Fibroblast of skin of right biceps (primary cell): ENCODE results near the gene TMEM129.
A peak's percentile ranks its signal among the peaks of the same experiment; 100 is the strongest.

Source experiments
- DNase-seq: peaks from one replicate; pipeline ENCODE4 v3.0.0-alpha.2; 2013

Gene TMEM129

DNA sequence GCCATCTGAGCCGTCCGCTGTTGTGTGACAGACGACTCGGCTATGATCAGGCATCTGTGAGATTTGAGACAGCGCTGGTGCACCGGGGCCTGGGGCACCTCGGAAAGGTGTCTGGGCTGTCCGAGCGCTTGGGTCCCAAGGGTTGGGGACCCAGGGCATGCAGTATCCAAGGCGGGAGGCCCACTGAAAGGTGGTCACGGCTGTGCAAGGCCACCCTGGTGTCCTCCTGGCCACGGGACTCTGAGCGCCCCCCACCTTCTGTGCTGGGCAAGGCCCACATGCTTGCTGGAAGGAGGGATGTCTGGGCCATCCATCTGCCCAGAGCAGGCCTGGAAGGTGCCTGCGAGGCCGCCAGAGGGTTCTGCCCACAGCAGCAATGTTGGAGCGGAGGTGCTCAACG lies 20.1 kb upstream of the TMEM129 start:
- DNase-seq, result no peak

DNA sequence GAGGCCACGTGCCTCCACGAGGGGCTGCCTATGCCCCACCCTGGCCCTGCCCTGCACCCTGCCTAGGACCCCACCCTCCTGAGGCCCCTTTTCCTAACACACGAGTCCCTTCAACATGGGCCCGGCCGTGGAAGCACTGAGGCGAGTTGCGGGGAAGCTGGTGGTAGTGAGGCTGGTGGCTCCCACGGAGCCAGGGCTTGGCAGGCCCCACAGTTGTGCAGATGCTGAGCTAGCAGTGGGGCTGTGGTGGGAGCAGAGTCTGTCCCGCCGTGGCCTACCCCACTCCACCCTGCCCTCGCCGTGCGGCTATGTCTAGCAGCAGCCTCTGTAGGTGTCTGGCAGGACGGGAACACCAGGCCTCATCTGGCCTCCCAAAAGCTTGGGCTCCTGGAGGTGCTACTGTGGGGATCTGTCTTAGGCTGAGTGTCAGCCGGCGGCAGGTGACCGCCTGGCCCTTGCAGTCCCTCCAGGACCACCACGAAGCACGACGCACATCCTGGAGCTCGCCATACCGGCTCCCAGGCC lies 19.0 kb upstream of the TMEM129 start:
- DNase-seq, result no peak

DNA sequence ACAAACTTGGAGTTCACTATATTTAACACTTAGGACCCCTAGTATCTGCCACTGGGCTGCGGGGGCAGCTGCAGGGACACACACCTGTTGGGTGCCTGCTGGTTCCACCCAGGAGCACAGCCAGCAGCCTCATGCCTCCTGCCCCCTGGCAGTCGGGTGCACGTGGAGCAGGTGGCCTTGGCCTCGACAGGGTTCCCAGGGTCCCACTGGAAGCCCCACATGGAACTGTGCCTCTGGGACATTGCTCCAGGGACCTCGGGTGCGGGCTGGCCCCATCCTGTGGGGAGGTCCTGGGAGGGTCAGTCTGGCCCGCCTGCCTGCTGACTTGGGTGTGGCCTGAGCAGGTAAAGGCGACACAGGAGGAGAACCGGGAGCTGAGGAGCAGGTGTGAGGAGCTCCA lies 18.2 kb upstream of the TMEM129 start:
- no peak for DNase-seq

DNA sequence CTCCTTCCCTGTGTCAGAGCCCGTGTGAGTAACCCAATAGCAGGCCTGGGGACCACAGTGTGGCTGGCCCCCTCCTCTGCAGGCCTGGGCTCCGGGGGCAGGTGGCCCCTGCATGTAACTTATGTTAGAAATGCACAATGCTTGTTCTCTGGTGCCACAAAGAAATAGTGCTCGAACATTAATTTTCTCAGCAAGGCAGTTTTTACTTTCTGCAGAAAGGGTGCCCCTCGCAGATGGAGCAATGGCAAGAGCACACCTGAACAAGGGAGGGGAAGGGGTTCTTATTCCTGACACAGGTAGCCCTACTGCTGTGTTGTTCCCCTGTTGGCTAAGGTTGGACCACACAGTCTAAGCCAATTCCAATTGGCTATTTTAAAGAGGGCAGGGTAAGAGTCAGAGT lies 17.3 kb upstream of the TMEM129 start:
- no peak for DNase-seq

DNA sequence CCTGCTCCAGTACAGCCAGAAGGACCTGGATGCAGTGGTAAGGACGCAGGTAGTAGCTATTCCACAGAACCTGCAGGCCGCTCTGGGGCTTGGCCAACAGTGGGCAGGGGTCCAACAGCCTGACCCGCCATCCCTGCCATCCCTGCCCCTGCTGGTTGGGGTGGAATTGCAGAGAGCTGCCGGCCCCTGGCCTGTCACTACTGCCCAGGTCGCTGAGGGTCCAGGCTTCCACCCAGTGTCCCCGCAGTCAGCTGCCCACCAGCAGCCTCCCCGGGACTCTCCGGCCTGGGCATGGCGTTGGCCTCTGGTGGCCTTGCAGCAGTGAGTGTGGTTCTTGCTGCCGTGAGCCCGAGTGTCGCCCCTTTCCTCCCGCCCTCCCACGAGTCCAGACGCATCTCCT lies 16.5 kb upstream of the TMEM129 start:
- DNase-seq, result no peak

DNA sequence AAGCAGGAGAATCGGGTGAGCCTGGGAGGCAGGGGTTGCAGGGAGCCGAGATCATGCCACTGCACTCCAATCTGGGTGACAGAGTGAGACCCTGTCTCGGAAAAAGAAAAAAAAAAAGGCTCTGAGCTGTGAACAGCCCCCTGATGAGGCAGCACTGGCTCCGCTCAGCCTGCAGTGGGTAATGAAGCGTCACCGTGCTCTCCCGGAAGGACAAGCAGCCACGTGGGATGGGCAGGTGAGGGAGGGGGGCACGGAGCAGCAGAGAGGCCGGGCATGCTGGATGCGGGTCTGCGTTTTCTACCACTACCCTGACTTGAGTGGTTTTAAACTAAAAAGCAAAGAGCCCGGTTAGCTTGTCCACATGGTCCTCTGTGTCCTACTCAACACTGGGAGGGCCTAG lies 15.7 kb upstream of the TMEM129 start:
- DNase-seq, result no peak

DNA sequence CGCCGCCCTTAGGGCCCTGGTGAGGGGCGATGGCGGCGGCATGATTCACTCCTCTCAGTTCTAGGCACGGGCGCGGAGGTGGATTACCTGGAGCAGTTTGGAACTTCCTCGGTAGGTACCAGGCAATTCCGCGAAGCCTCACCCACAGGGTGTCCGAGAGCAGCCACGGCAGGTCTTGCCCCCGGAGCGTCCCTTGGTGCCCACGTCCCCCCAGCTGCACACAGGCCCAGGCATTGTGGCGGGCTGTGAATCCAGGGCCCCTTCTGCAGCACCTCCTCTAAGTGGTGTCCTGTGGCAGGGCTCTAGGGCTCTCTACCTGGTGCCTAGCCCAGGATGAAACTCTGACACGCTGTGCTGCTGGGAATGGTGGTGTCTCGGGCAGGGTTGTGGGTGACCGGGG lies 14.1 kb upstream of the TMEM129 start:
- no peak for DNase-seq

DNA sequence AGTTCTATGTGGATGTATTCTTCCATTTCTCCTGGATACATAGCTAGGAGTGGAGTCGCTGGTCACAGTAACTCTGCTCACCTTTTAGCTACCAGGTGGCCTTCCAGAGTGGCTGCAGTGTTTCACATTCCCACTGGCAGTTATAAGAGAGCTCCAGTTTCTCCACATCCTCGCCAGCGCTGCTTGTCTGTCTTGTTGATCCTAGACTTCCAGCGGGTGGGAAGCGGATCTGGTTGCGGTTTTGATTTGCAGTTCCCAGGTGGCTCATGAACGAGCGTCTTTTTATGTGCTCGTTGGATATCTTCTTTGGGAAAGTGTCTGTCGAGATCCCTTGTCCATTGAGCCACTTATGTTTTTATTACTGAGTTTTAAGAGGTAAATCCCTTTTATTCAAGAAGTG lies 11.8 kb upstream of the TMEM129 start:
- no peak for DNase-seq

DNA sequence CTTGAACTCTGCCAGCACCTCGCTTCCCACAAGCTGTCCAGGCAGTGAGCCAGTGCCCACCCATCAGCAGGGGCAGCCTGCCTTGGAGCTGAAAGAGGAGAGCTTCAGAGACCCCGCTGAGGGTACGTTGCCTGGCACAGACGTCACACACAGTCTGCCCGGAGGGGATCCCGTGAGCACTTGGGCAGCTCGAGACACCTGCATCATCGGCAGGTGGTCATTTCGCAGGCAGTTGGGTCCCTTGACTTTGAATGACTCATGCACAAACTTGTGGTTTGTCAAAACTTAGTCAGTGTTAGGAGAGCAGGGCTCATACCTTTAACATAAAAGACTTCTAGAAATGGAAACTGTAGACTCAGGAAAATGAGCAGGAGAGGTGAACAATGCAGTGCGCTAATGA lies 10.1 kb upstream of the TMEM129 start:
- no peak for DNase-seq

DNA sequence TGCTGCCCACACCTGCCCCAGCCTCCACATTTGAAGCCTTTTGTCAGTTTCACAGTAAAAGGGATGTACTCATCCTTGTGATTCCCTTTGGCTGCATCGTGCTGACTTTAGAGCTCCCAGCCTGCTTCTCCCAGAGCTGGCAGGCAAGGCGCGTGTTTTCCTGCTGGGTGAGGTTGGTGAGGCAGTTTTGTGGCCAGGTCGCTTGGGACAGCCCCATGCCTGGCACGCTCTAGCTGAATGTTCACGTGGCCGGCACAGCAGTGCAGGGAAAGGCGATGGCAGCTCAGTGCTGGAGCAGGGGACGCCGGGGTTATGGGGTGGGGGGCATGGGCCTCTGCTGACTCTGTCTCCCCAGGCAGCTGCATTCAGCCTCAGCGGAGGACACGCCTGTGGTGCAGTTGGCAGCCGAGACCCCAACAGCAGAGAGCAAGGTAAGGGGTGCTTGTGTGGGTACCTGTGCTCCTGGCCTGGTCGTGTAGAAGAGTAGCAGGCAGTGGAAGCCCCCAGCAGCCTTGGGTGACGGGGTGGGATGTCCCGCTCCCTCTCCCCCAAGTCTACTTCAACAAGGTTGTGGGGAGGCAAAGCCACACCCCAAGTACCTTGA lies 9.5 kb upstream of the TMEM129 start:
- DNase-seq, result no peak

DNA sequence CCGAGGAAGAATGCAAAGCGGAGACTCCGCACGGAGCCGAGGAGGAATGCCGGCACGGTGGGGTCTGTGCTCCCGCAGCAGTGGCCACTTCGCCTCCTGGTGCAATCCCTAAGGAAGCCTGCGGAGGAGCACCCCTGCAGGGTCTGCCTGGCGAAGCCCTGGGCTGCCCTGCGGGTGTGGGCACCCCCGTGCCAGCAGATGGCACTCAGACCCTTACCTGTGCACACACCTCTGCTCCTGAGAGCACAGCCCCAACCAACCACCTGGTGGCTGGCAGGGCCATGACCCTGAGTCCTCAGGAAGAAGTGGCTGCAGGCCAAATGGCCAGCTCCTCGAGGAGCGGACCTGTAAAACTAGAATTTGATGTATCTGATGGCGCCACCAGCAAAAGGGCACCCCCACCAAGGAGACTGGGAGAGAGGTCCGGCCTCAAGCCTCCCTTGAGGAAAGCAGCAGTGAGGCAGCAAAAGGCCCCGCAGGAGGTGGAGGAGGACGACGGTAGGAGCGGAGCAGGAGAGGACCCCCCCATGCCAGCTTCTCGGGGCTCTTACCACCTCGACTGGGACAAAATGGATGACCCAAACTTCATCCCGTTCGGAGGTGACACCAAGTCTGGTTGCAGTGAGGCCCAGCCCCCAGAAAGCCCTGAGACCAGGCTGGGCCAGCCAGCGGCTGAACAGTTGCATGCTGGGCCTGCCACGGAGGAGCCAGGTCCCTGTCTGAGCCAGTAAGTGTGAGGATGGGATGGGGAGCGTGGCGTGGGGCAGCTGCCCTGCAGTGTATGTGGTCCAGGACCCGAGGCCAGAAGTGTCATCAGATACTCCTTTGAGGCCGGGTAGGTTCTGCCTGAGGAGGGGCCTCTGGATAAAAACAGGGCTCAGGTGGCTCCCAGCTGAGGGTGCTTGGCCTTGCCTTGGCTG lies 7.2 kb upstream of the TMEM129 start:
- no peak for DNase-seq

DNA sequence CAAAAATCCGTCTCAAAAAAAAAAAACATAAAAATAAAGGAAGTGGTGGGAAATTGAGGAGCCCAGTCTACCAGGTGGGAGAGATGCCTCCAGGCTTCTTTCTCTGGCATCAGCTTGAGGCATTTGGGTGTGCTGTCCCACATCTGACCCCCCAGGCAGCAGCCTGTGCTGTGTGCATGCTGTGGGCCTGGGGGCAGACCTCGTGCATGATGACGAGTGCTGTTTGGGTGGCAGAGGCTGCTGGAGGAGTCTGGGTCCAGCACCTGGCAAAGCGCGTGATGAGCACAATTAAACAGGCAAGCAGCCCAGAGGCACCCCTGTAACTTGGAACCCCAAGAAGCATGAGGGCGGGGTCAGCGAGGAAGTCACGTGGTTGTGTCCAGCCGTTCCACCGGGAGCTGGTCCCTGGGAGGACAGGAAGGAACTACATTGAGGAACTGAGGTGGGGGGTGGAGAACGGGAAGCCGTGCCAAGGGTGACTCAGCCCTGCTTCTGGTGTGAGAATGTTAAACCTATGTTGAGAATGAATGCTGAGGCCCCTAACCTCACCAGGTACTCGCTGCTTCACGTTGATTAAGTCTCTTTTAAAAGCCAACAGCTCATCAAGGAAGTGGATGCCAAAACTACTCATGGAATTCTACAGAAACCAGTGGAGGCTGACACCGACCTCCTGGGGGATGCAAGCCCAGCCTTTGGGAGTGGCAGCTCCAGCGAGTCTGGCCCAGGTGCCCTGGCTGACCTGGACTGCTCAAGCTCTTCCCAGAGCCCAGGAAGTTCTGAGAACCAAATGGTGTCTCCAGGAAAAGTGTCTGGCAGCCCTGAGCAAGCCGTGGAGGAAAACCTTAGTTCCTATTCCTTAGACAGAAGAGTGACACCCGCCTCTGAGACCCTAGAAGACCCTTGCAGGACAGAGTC lies 6.3 kb upstream of the TMEM129 start:
- DNase-seq, result peak; percentile 78

DNA sequence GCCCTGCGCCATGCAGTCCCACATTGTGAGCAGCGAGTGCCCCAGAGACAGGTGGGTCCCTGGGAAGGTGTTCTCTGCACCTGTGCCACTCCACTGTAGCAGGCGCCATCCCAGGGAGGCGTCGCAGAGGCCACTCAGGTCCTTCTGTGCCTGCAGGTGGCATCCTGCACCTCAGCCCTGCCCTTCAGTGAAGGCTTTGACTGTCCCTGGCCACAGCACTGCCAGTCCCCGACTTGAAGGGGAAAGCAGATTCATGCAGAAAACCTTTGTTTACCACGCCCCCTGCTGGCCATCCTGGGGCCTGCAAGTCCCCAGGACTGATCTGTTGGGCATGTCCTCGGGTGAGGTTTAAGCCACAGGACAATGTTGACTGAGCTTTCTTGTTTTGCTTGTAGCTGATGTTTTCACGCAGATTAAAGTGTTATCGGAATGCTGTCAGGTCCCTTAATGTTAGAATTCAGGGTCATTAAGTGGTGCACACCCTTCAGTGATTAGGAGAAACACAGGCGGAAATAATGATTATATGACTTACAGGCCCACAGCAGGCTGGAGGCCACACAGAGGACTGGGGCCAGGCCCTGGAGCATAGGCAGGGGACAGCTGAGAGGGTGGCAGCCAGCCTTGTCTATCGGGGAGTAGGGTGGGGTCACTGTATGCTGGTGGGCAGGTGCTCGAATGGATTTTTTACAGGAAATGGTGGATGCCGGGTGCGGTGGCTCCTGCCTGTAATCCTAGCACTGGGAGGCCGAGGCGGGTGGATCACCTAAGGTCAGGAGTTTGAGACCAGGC lies 5.2 kb upstream of the TMEM129 start:
- DNase-seq, result peak; percentile 72

DNA sequence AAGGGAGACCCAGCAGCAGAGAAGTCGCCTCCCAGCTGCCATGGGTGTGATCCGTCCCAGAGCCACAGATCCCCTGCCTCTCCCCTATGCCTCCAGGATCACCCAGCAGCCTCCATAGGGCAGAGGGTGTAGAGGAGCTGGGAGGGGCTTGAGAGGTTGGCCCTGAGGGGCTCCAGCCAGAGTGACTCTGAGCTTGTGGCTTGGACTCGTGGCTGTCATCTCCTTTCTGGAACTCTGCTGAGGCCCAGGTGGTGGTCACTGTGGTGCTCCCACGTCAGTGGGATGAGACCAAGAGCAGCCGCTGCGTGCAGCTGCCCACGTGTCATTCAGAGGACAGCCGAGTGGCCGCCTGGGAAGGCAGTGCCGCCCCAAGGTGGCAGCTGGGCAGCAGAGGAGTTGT lies 4.4 kb upstream of the TMEM129 start:
- DNase-seq, result no peak

DNA sequence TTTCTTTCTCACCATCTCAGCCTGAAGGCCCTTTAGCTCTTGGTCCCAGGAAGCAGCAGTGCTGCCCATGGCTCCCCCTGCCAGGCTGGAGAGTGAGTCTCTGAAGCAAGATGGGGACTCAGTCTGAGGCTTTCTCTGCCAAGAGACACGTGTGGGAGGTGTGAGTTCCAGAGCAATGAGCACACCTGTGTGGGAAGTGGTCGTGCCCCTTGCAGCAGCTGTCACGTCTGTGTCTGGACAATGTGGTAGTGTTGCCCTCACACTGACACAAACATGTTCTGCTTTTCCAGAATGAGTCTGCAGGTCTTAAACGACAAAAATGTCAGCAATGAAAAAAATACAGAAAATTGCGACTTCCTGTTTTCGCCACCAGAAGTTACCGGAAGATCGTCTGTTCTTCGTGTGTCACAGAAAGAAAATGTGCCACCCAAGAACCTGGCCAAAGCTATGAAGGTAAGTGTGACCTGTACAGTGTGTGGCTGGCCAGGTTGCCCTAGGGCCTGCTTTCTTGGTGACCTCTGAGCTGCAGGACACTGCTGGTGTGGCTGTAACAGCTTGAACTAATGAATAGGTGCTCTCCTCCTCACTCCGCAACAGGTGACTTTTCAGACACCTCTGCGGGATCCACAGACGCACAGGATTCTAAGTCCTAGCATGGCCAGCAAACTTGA lies 2.1 kb upstream of the TMEM129 start:
- no peak for DNase-seq

DNA sequence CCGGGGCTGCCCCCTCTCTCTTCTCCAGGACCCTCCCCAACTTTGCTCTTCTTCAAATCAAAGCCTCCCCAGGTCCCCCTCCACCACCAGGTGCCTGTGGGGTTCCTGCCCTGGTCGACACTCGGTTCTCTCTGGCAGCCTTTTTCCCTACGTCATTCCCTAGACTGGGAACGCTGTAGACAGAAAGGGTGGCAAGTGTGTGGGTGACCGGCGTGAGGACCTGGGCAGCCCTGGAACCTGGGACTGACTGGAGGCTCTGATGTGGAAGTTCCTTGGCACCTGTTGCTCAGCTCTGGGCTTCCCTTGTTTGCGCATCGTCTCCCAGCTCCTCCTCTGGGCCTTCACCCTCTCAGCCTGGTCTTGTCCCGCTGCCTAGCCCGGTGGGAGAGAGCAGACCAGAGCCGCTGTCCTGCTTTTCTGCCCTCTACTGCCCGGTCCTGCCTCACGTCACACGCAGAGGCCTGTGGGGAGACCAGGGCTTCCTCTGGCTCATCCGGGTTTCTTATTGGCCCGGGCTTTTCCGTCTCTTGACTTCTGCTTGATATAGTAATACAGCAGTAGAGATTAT lies 1.5 kb upstream of the TMEM129 start:
- DNase-seq, result no peak

DNA sequence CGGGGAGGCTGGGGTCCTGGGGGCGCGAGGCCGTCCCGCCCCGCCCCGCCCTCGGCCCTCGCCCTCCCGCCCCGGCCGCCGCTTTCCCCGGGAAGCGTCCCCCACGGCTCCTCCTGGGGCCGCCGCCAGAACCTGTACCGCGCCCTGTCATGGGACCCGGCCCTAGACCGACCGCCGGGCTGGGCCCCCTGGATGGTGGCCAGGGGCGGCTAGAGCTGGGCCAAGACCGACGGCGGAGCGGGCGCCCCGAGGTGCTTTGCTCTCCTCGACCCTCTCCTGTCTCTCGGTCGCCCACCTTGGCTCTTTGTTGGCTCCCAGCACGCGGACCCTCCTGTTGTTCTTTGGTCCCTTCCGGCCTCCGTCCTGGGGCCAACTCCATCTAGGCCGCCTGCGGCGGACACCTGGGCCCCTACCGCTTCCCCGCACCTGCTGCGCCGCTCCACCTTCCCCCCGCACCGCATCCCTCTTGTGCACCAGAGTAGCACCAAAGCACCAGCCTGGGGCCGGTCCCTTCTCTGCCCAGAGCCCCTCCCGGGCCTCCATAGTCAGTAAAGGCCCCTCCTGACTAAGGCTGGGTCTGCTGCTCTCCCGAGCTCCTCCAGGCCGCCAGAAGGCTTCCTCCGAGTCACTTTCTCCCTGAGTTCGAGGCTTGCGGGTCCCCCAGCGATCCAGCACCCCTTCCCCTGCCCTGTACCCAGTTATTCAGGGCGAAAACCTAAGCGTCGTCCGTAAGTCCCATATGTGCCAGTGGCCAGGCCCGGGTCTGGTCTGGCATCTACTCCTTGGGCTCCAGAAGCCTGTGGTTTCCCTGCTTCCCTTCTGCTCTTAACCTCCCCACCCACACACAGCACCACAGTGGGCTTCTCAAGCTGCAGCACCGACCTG lies 785 bp upstream of the TMEM129 start:
- DNase-seq, result no peak

DNA sequence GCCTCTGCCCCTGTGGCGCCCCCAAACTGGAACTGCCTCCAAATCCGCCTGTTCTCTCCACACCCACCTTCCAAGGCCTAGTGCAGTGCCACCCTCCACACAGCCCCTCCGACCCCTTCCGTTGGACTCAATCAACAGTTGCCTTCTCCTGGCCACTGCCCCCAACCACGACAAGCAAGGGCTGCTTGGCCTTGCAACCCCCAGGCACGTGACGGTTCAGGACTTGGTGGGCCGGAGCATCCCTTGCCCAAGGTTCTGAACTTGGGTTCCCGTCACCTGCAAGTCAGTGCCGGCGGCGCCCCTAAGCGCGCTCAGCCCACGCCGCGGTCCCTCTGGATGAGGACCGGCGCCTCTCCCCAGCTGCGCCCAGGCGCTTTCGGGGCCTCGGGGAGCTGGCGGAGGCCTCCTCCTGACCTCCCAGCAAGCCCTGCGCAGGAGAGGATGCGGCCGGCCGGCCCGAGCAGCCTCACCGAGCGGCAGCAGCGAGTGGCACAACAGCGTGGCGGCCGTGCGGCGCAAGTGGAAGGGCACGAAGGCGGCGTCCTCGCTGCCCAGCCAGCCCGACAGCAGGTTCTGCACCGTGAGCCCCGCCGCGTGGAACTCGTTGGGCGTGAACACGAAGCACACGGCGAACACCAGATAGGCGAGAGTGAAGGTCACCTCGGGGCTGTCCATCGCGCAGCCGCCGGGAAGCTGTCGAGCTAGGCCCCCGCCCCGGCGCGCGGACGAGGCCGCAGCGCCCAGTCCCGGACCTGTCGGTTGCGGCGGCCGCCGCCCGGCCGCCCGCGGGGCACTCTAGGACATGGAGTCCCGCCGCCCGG lies 750 bp downstream of the TMEM129 start:
- DNase-seq, result peak; percentile 33

DNA sequence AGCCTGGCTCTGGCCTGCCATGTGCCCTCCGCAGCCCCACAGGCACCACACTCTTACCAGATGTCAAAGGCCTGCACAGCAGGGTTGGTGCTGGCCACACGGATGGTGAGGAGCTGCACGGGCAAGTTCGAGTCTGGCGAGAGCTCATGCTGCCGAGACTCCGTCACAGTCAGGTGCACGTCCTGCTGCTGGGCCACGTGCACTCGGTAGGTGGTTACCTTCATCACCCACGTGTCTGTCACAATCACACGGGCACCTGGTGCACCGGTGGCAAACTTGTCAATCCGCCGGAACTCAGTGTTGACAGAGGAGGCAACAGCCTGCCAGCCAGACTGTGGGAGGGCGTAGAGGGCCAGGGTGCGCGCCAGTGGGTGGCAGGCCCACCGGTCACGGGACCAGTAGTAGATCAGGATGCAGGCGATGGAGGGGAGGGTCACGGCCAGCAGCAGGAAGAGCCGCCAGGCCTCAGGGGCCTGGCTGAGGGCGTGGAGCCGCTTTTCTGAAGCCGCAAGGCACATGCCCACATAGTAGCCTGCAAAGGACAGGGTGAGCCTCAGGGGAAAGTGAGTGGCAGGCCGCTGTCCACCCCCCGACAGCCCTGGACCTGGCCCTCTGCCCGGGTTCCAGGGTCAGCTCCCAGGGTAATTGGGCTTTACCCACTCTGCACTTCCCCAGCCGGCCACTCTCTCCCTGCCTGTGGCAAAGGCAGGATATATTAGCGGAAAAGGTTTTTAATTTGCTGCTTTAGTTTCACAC lies 2.9 kb downstream of the TMEM129 start:
- DNase-seq, result no peak
